Measurements from ENCODE around the gene SELENOK.

The SELENOK gene

DNA sequence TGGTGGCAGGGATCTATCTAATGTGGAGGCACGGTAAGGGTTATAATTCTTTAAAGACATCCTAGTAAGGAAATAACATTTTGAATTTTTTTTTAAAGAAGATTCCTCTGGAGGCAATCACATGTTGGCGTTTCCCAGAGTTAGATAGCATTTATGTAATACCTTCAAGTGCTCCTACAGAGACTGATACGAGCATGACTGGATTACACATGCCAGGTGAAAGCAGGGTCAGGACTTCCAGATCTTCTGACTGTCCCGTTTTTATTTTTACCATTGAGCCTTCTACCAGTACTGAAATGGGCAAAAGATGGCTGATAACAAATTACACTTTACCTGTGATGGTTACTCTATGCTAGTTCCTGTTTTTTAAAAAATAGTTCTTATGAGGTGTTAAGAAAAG is 31.5 kb downstream of the SELENOK start:
- H3K27me3 Mint-ChIP-seq (ENCODE audit: low read depth, poor library complexity) = peaks cover 8% of the 10 kb centered on the region
- peaks cover 59% of the 10 kb centered on the region for H3K36me3 Mint-ChIP-seq (ENCODE audit: low read depth)
- no peaks in the 10 kb centered on the region for H3K9me3 Mint-ChIP-seq
- no peak overlapping the region for H3K27ac Mint-ChIP-seq
- H3K4me3 Mint-ChIP-seq = no peak overlapping the region
- no peak for TF ChIP-seq CTCF (IDR thresholded peaks at IDR 0.05)
- no peak for DNase-seq
- H3K4me1 Mint-ChIP-seq = peaks cover 25% of the 10 kb centered on the region

- H3K9me3 Mint-ChIP-seq = no peaks in the 10 kb centered on the region
- peaks cover 8% of the 10 kb centered on the region for H3K27me3 Mint-ChIP-seq (ENCODE audit: low read depth, poor library complexity)
- peaks cover 25% of the 10 kb centered on the region for H3K4me1 Mint-ChIP-seq
- peaks cover 50% of the 10 kb centered on the region for H3K36me3 Mint-ChIP-seq (ENCODE audit: low read depth)
- no peak for TF ChIP-seq CTCF (IDR thresholded peaks at IDR 0.05)
- no peak overlapping the region for H3K27ac Mint-ChIP-seq
- no peak overlapping the region for H3K4me3 Mint-ChIP-seq
- no peak for DNase-seq
Measured at GRCh38 chr3:53859178-53859577, 32.5 kb downstream of the SELENOK start.

DNA sequence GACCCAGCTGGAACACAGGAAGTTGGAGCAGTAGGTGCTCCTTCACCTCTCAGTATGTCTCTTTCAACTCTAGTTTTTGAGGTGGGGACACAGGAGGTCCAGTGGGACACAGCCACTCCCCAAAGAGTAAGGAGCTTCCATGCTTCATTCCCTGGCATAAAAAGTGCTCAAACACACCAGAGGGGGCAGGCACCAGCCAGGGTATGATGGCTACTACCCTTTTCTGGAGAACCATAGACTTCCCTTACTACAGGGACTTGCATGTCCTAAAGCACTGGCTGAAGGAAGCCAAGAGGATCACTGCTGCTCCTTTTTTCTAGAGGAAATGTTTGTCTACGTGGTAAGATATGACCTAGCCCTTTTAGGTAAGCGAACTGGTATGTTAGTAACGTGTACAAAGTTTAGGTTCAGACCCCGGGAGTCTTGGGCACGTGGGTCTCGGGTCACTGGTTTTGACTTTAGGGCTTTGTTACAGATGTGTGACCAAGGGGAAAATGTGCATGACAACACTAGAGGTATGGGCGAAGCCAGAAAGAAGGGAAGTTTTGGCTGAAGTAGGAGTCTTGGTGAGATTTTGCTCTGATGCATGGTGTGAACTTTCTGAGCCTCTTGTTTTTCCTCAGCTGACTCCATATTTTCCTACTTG is 33.4 kb downstream of the SELENOK start:
- Mint-ChIP-seq H3K27me3 (ENCODE audit: low read depth, poor library complexity) (peaks cover 8% of the 10 kb centered on the region), H3K36me3 (ENCODE audit: low read depth) (peaks cover 44% of the 10 kb centered on the region), H3K9me3 (no peaks in the 10 kb centered on the region), H3K4me3 (no peak overlapping the region), H3K27ac (peak overlapping the region; percentile 98), H3K4me1 (peaks cover 25% of the 10 kb centered on the region)
- DNase-seq = no peak
- TF ChIP-seq CTCF (IDR thresholded peaks at IDR 0.05) = no peak

- no peaks in the 10 kb centered on the region for H3K9me3 Mint-ChIP-seq
- no peak overlapping the region for H3K27ac Mint-ChIP-seq
Measured at GRCh38 chr3:53856964-53857363, 34.7 kb downstream of the SELENOK start.

DNA sequence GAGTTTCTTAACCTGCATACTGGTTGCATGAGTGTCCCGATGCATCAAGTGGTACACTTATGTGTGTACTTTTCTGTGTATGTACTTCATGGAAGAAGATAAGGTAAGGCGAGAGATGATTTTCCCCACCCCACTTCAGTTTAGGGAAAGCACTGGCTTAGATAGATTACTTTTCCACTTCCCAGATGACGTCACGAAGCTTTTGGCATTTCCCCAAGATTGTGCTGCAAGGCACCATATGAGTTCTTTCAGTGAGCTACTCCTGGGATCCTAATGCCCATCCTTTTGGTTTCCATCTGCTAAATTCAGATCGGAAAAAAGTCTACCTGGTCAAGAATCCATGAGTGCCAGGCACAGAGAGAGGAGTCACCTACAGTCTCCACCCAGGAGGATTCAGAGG is 40.8 kb downstream of the SELENOK start:
- TF ChIP-seq CTCF (IDR thresholded peaks at IDR 0.05) = no peak
- DNase-seq = no peak
- no peak overlapping the region for H3K27ac Mint-ChIP-seq

More at GRCh38 chr3:53856964-53857363, 34.7 kb downstream of the SELENOK start:
- peaks cover 20% of the 10 kb centered on the region for H3K4me1 Mint-ChIP-seq
- peaks cover 8% of the 10 kb centered on the region for H3K27me3 Mint-ChIP-seq (ENCODE audit: low read depth, poor library complexity)
- peaks cover 32% of the 10 kb centered on the region for H3K36me3 Mint-ChIP-seq (ENCODE audit: low read depth)
- no peak for TF ChIP-seq CTCF (IDR thresholded peaks at IDR 0.05)
- DNase-seq = no peak
- no peak overlapping the region for H3K4me3 Mint-ChIP-seq

GRCh38 chr3:53849916-53850315 is 41.7 kb downstream of the SELENOK start:
- H3K9me3 Mint-ChIP-seq = no peaks in the 10 kb centered on the region
- H3K4me3 Mint-ChIP-seq = no peak overlapping the region
- no peaks in the 10 kb centered on the region for H3K36me3 Mint-ChIP-seq (ENCODE audit: low read depth)
- H3K27ac Mint-ChIP-seq = no peak overlapping the region
- H3K4me1 Mint-ChIP-seq = peaks cover 4% of the 10 kb centered on the region
- H3K27me3 Mint-ChIP-seq (ENCODE audit: low read depth, poor library complexity) = peaks cover 37% of the 10 kb centered on the region
- no peak for TF ChIP-seq CTCF (IDR thresholded peaks at IDR 0.05)
- DNase-seq = no peak

More for the DNA sequence above, 40.8 kb downstream of the SELENOK start:
- H3K4me3 Mint-ChIP-seq = no peak overlapping the region
- H3K27me3 Mint-ChIP-seq (ENCODE audit: low read depth, poor library complexity) = peaks cover 29% of the 10 kb centered on the region
- H3K36me3 Mint-ChIP-seq (ENCODE audit: low read depth) = no peaks in the 10 kb centered on the region
- peaks cover 6% of the 10 kb centered on the region for H3K4me1 Mint-ChIP-seq
- H3K9me3 Mint-ChIP-seq = no peaks in the 10 kb centered on the region

All from nephron progenitor cell (in vitro differentiated cells).